HG03378 (cell line): ENCODE results near the gene REG1A.

Experiments
- ATAC-seq: cut with Tn5 transposase; IDR thresholded peaks from one replicate; pipeline ENCODE4 v1.9.1; 2021; ENCODE audit warnings: mild to moderate bottlenecking, moderate library complexity; ENCODE audit not compliant: unreplicated experiment

REG1A gene

GRCh38 chr2:79124907-79125720 is 4.8 kb downstream of the REG1A start:
- ATAC-seq, result no peak

- no peak for ATAC-seq
Measured at GRCh38 chr2:79125721-79125985, 5.4 kb downstream of the REG1A start.

DNA sequence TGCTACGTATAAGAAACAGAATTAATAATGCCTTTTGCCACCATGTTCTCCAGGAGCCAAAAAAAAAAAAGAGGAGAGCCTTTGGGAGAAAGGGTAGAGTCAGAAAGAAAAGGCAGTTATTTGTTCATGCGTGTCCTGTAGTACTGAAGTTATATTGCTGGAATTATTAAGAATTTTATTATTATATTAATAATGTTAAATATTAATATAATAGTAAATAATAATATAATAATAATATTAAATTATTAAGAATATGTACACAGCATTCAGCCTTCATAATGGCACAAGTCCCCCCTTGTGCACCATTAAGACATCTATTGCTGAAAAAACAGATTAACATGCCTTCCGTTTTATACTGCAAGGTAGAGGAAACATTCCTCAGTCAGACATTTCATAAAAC is 8.1 kb downstream of the REG1A start:
- ATAC-seq, result no peak

GRCh38 chr2:79129260-79129659 is 9.0 kb downstream of the REG1A start:
- no peak for ATAC-seq

- ATAC-seq, result no peak
Measured at GRCh38 chr2:79129804-79130203, 9.5 kb downstream of the REG1A start.

- ATAC-seq, result no peak
Measured at GRCh38 chr2:79131687-79132086, 11.4 kb downstream of the REG1A start.

DNA sequence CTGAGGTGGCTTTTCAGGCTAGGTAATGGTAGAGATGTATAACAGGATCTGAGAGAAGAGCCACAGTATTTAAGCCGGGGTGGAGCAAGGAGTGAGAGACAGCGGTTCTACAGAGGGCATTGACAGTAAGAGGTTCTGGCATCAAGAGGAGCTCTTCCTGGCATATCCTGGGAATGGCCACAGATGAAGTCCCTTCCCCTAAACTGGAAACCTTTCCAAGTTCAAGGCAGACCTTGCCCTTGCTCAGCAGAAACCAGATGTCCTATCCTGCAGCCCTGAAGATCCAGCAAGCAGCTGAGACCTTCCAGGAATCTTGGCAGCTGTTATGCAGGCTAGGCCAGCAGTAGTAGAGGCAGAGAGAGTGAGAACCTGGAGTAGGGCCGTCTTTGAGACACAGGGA is 18.1 kb downstream of the REG1A start:
- ATAC-seq, result no peak

GRCh38 chr2:79139423-79139822 is 19.1 kb downstream of the REG1A start:
- no peak for ATAC-seq

DNA sequence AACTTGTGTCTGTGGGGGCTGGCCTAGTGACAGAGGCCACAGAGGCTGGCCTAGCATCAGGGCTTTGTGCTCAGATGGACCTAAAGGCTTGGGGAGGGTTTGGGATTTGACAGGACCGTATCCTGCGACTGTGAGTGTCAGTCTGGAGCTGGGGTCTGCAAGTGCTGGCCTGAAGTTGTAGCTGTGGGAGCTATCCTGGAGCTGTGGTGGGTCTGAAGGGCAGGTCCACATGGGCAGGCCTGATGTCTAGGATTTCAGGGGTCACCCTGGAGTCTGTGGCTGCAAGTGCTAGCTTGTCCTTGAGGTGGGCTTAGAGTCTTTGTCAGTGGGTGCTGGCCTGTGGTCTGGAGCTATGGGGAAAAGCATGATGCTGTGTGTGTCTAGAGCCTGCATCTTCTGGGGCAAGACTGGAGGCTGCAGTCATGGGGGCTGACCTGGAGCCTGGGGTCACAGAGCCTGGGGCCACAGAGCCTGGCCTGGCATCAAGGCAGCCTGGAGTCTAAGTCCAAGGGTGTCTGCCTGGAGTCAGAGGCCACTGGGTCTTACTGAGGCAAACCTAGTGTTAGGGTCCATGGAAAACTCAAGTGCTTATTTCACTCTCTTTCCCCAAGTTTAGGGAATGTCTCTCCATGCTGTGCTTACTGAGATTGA is 35.7 kb downstream of the REG1A start:
- ATAC-seq, result no peak

GRCh38 chr2:79159030-79159429 is 38.7 kb downstream of the REG1A start:
- no peak for ATAC-seq

DNA sequence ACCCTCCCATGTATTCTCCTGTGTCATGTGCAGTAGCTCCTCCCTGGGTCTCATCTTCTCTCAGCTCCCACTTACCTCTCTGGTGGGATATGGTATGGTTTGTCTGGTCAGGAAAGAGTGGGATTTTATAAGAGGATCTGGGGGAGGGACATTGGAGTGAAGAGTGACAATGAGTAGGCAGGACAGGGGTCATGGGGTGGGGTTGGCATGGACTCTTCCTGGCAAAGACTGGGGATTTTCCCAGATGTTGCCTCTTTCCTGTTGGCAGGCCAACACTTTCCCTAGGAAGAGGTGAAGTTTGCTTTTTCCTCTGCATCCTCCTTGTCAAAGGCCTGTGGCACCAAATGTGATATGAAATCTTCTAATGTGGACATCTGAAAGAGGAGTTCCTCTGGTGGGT is 39.4 kb downstream of the REG1A start, which contains the start of gene REG3A:
TSS of gene REG3A (minus strand) at position 101 of the 400 bp plus-strand sequence. CDS start 348 bp downstream, outside the sequence.
- ATAC-seq, result no peak

- no peak for ATAC-seq
Measured at GRCh38 chr2:79162132-79162531, 41.8 kb downstream of the REG1A start.

GRCh38 chr2:79162801-79163200 is 42.5 kb downstream of the REG1A start:
- ATAC-seq, result no peak

DNA sequence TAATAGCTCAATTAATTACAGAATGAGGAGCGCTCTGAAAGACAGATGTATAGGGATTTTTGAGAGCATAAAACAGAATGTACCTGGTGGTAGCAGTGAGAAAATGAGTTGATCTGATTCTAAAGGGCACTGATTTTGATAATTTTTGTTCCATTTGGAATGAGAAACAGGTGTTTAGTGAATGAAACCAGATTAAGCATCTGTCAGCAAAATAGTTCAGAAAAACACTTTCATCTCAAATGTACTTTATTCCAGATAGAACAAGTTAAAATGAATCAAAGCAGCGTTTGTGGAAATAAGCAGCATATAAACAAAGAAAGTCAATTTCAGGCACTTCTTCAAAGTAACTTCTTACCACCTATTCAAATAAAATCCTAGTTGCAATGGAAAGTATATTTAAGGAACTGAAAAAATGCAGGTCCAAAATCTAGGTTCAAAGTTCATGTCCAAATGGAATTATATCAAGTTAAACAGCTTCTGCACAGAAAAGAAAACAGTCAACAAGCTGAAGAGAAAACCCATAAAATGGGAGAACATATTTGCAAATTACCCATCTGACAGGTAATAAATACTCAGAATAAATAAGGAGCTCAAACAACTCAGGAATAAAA is 51.2 kb downstream of the REG1A start:
- ATAC-seq, result no peak
